Measurements from ENCODE around the gene SCGB1D4. TPM values are rescaled to one million over a fixed set of nuclear protein-coding genes. Genes with fewer than 3 reads are reported as not detected.

Gene SCGB1D4
- total RNA-seq = not detected in 2 replicates

GRCh38 chr11:62298975-62299374 lies at the start of gene SCGB1D4:
SCGB1D4 (minus strand) TSS chr11:62299075; CDS start chr11:62299010, 65 bp downstream.

GRCh38 chr11:62337303-62338181 lies 38.7 kb upstream of the SCGB1D4 start, which contains the start of gene ASRGL1:
ASRGL1 (plus strand) TSS chr11:62337448; CDS start chr11:62337978, 530 bp downstream.

DNA sequence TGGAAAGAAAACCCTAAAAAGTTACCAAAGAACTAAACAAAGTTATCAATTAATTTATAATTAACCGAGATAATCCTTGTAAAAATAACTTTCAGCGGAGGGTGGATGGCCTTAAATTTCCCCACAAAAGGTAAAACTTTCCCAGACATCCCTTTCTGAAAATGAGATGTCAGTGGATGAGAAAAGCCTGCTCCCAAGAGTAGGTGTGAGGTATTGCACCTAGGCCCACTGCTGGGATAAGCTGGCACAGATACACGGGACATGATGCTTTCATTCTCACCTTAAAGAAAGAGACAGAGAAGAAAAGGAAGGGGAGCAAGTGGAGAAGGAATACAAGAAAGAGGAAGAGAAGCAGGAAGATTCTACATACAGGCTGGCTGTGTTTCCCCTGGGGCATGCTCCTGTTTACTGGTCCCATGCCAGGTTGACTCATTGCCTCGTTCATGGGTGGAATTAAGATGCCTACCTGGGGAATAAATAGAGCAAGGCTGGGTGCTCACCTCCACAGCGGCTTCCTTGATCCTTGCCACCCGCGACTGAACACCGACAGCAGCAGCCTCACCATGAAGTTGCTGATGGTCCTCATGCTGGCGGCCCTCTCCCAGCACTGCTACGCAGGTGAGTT lies 29.1 kb downstream of the SCGB1D4 start, which contains the start of gene SCGB2A2:
SCGB2A2 (plus strand) TSS at position 505 of the 625 bp plus-strand sequence; CDS start at position 564, 59 bp downstream.

Other genes with a start within 250 kb of the SCGB1D4 start
- 7.7 and 21.5 TPM in 2 replicates for gene INCENP, start 175.1 kb downstream of the SCGB1D4 start, total RNA-seq
- not detected in 2 replicates for gene SCGB1D1, start 108.9 kb downstream of the SCGB1D4 start, total RNA-seq
- not detected in 2 replicates for gene SCGB2A1, start 90.4 kb downstream of the SCGB1D4 start, total RNA-seq
- not detected in 2 replicates for gene SCGB1D2, start 56.8 kb downstream of the SCGB1D4 start, total RNA-seq
- gene SCGB2A2, start 28.9 kb downstream of the SCGB1D4 start, total RNA-seq = not detected in 2 replicates
- 0.30 and 0.78 TPM in 2 replicates for gene ASRGL1, start 38.4 kb upstream of the SCGB1D4 start, total RNA-seq
- not detected in 2 replicates for gene SCGB1A1, start 120.0 kb upstream of the SCGB1D4 start, total RNA-seq
- gene AHNAK, start 247.7 kb upstream of the SCGB1D4 start, total RNA-seq = 313 and 660 TPM in 2 replicates

Measured in smooth muscle cell of the umbilical artery (primary cell).